ENCODE results near the gene EDA. TPM values are rescaled to one million over a fixed set of nuclear protein-coding genes. Genes with fewer than 3 reads are reported as not detected.

The EDA gene
- total and polyA plus RNA-seq, 2 of the 13 experiments (the other 11 are each of a cell fraction or from before 2014, with no cell fraction given), result 8.8 to 11.2 TPM

DNA sequence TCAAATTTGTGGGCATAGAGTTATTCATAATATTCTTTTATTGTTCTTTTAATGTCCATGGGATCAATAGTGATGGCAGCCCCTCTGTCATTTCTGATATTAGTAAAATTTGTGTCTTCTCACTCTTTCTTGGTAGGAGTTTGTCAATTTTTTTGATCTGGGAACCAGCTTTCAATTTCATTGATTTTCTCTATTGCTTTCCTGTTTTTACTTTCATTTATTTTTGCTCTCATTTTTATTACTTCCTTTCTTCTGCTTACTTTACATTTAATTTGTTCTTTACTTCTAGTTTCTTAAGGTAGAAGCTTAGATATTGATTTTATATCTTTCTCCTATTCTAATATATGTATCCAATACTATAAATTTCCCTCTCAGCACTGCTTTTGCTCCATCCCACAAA lies 393.1 kb downstream of the EDA start:
- no peak overlapping the region for H3K4me3 ChIP-seq (replicated peaks in 1 of 3; ENCODE audit: insufficient read depth in 1 of 3, low read depth in 2 of 3, low read length in 3 of 3)
- no peak for FAIRE-seq
- H3K4me1 ChIP-seq (ENCODE audit: insufficient read depth, low read length), result no peaks in the 10 kb centered on the region
- no peak overlapping the region for H3K9ac ChIP-seq (ENCODE audit: insufficient read depth, low read depth, low read length)
- no peaks in the 10 kb centered on the region for H3K27me3 ChIP-seq (ENCODE audit: control insufficient read depth in 1 of 2, insufficient read depth in 2 of 2, low read length in 2 of 2)
- no peak for ATAC-seq
- H3K36me3 ChIP-seq (replicated peaks in 1 of 2; ENCODE audit: control insufficient read depth in 1 of 2, insufficient read depth in 2 of 2, low read length in 2 of 2), result no peaks in the 10 kb centered on the region
- no peak overlapping the region for H3K27ac ChIP-seq (ENCODE audit: extremely low read length, insufficient read depth, low read length)
- no peaks in the 10 kb centered on the region for H3K79me2 ChIP-seq (ENCODE audit: insufficient read depth, low read length)
- TF ChIP-seq ZNF784 (CRISPR knock-in tag; IDR thresholded peaks at IDR 0.05; ENCODE audit: borderline replicate concordance) (no peak), SIX4 (CRISPR knock-in tag; IDR thresholded peaks at IDR 0.05) (no peak), ZNF232 (CRISPR knock-in tag; IDR thresholded peaks at IDR 0.05; ENCODE audit: borderline replicate concordance) (no peak), TOE1 (CRISPR knock-in tag; IDR thresholded peaks at IDR 0.05) (no peak), TERF1 (CRISPR knock-in tag; IDR thresholded peaks at IDR 0.05) (no peak), ZFAT (CRISPR knock-in tag; conservative IDR thresholded peaks at IDR 0.05) (no peak), ZNF101 (CRISPR knock-in tag; IDR thresholded peaks at IDR 0.05; ENCODE audit: borderline replicate concordance, low read depth) (no peak), ARID4A (CRISPR knock-in tag; IDR thresholded peaks at IDR 0.05; ENCODE audit: borderline replicate concordance) (no peak), HCFC1 (IDR thresholded peaks at IDR 0.05; ENCODE audit: low read depth, low read length) (no peak), HMGXB3 (CRISPR knock-in tag; IDR thresholded peaks at IDR 0.05; ENCODE audit: borderline replicate concordance) (no peak), STAG1 (CRISPR knock-in tag; IDR thresholded peaks at IDR 0.05) (no peak)
- TF ChIP-seq, protein P1, sequence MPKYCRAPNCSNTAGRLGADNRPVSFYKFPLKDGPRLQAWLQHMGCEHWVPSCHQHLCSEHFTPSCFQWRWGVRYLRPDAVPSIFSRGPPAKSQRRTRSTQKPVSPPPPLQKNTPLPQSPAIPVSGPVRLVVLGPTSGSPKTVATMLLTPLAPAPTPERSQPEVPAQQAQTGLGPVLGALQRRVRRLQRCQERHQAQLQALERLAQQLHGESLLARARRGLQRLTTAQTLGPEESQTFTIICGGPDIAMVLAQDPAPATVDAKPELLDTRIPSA (CRISPR knock-in tag; IDR thresholded peaks at IDR 0.05; ENCODE audit: borderline replicate concordance), result no peak
- no peak overlapping the region for H3K4me2 ChIP-seq (ENCODE audit: low read depth, low read length)
- no TSS peak for BruUV-seq (replicated peaks)
- no peak for DNase-seq (ENCODE audit: low spot score)
- intact Hi-C loops (cut with micrococcal nuclease; ENCODE audit: unreplicated experiment), result no loop called here
- H4K20me1 ChIP-seq (ENCODE audit: insufficient read depth, low read length), result no peaks in the 10 kb centered on the region
- no peaks in the 10 kb centered on the region for H3K9me3 ChIP-seq (ENCODE audit: low read length)
- POLR2A ChIA-PET, result no interaction called here
- CTCF ChIA-PET (ENCODE audit: low intra/inter-chr PET ratio, low total read pairs), result no interaction called here
- in situ Hi-C loops (cut with HindIII; ENCODE audit: extremely low pct_ligation_motif_present, low pct_unique_long_range_greater_than_20kb), result no loop called here
- H2AFZ ChIP-seq (ENCODE audit: low read length), result no peak overlapping the region
